Liver (tissue), 9 donors: Measurements from ENCODE around the gene BCAP29. TPM values are rescaled to one million over a fixed set of nuclear protein-coding genes. Genes with fewer than 3 reads are reported as not detected.

Source experiments
- DNase-seq: peaks from one replicate; pipeline ENCODE4 v3.0.0-alpha.2; 2017; ENCODE audit warnings: low spot score
- H3K27ac ChIP-seq, 2 donors: one replicate each; pipeline ENCODE4 v1.7.0; 2013; ENCODE audit warnings: inconsistent platforms in 2 of 2, low read length in 2 of 2, control low read depth in 1 of 2, low read depth in 1 of 2, mild to moderate bottlenecking in 1 of 2
- H3K27me3 ChIP-seq, 4 donors: one replicate each; pipeline versions ENCODE4 v1.6.1 to v1.7.0; 2013; ENCODE audit warnings: low read length in 3 of 4, inconsistent platforms in 1 of 4, mild to moderate bottlenecking in 1 of 4, moderate library complexity in 1 of 4; ENCODE audit not compliant: control insufficient read depth in 4 of 4, insufficient read depth in 4 of 4
- H3K36me3 ChIP-seq, 4 donors: one replicate each; pipeline versions ENCODE4 v1.6.1 to v1.7.0; 2013; ENCODE audit warnings: low read length in 3 of 4, mild to moderate bottlenecking in 3 of 4, low read depth in 1 of 4, moderate library complexity in 1 of 4; ENCODE audit not compliant: control insufficient read depth in 4 of 4, insufficient read depth in 3 of 4
- H3K4me1 ChIP-seq, 4 donors: one replicate each; pipeline versions ENCODE4 v1.6.1 to v1.7.0; 2013; ENCODE audit warnings: low read length in 3 of 4, mild to moderate bottlenecking in 3 of 4, moderate library complexity in 1 of 4; ENCODE audit not compliant: control insufficient read depth in 4 of 4, insufficient read depth in 4 of 4
- H3K4me3 ChIP-seq, 3 donors: one replicate each; pipeline versions ENCODE4 v1.6.1 to v1.7.0; 2013; ENCODE audit warnings: low read length in 3 of 3, control low read depth in 1 of 3, low read depth in 1 of 3, mild to moderate bottlenecking in 1 of 3
- H3K9ac ChIP-seq, 2 donors: one replicate each; pipeline ENCODE4 v1.7.0; 2013; ENCODE audit warnings: low read length in 2 of 2, mild to moderate bottlenecking in 2 of 2, moderate library complexity in 2 of 2, control low read depth in 1 of 2, low read depth in 1 of 2
- H3K9me3 ChIP-seq, 4 donors: one replicate each; pipeline versions ENCODE4 v1.6.1 to v1.7.0; 2013; ENCODE audit warnings: low read length in 3 of 4; ENCODE audit not compliant: control insufficient read depth in 4 of 4
- ATF3 ChIP-seq: IDR thresholded peaks from 2 replicates; pipeline ENCODE4 v1.6.1; 2016; ENCODE audit warnings: antibody characterized with exemption
- CTCF ChIP-seq: fragments of 150-350 bp; IDR thresholded peaks from 2 replicates; pipeline ENCODE4 v1.5.1; 2017; ENCODE audit warnings: improper control_type of control experiment, low read depth, low read length; ENCODE audit not compliant: missing input control
- EGR1 ChIP-seq, 2 donors: IDR thresholded peaks; 2 replicates each; pipeline ENCODE4 v1.6.1; 2016 to 2018; ENCODE audit warnings: antibody characterized with exemption in 2 of 2, low read depth in 2 of 2
- FOXA1 ChIP-seq: IDR thresholded peaks from 2 replicates; pipeline ENCODE4 v1.6.1; 2016; ENCODE audit warnings: antibody characterized with exemption
- FOXA2 ChIP-seq: IDR thresholded peaks from 2 replicates; pipeline ENCODE4 v1.6.1; 2016; ENCODE audit warnings: antibody characterized with exemption
- HNF4A ChIP-seq, 2 donors: conservative IDR thresholded peaks; 2 replicates each; pipeline ENCODE4 v1.6.1; 2016; ENCODE audit warnings: antibody characterized with exemption in 2 of 2, mild to moderate bottlenecking in 2 of 2
- HNF4G ChIP-seq: IDR thresholded peaks from 2 replicates; pipeline ENCODE4 v1.6.1; 2016; ENCODE audit warnings: antibody characterized with exemption
- JUND ChIP-seq, 2 donors: IDR thresholded peaks; 2 replicates each; pipeline ENCODE4 v1.6.1; 2016; ENCODE audit warnings: antibody characterized with exemption in 2 of 2
- MAX ChIP-seq: IDR thresholded peaks from 2 replicates; pipeline ENCODE4 v1.6.1; 2016; ENCODE audit warnings: antibody characterized with exemption
- NR2F2 ChIP-seq: IDR thresholded peaks from 2 replicates; pipeline ENCODE4 v1.6.1; 2016; ENCODE audit warnings: antibody characterized with exemption
- RAD21 ChIP-seq, 2 donors: IDR thresholded peaks; 2 replicates each; pipeline ENCODE4 v1.6.1; 2016; ENCODE audit warnings: antibody characterized with exemption in 2 of 2, mild to moderate bottlenecking in 2 of 2
- REST ChIP-seq: IDR thresholded peaks from 2 replicates; pipeline ENCODE4 v1.6.1; 2016; ENCODE audit warnings: antibody characterized with exemption, mild to moderate bottlenecking
- RXRA ChIP-seq, 2 donors: IDR thresholded peaks; 2 replicates each; pipeline ENCODE4 v1.6.1; 2017 to 2018; ENCODE audit warnings: antibody characterized with exemption in 2 of 2, mild to moderate bottlenecking in 1 of 2
- SP1 ChIP-seq: IDR thresholded peaks from 2 replicates; pipeline ENCODE4 v1.6.1; 2018; ENCODE audit warnings: antibody characterized with exemption, mild to moderate bottlenecking
- TAF1 ChIP-seq: conservative IDR thresholded peaks from 2 replicates; pipeline ENCODE4 v1.6.1; 2016; ENCODE audit warnings: antibody characterized with exemption, mild to moderate bottlenecking
- YY1 ChIP-seq: IDR thresholded peaks from 2 replicates; pipeline ENCODE4 v1.6.1; 2016; ENCODE audit warnings: antibody characterized with exemption, mild to moderate bottlenecking
- WGBS: extraction: QIAGEN DNeasy Blood & Tissue Kit; methylation state at CpG from one replicate; pipeline ENCODE4 v1.1.7; 2013; 5-methylcytosine and 5-hydroxymethylcytosine counted together
- polyA plus RNA-seq, 2 donors: library from polyadenylated mRNA; stranded (reverse) in 1 of 2; unstranded in 1 of 2; fragments of 200-250 nt in 1 of 2; fragments of >200 nt in 1 of 2; fragmentation: Nextera tagmentation in 1 of 2; extraction: Ambion mirVana in 1 of 2; gene quantifications; one replicate each; pipeline versions ENCODE4 v1.2.1 to v1.2.3, GENCODE V29; 2013 to 2015
- total RNA-seq, 2 donors: library from RNA; depleted of rRNA; stranded (reverse); fragments of >200 nt; gene quantifications; one replicate each; pipeline ENCODE4 v1.2.3, GENCODE V29; 2014
- donor health status: healthy.
- donor health status: healthy.
- donor health status: healthy.
- donor health status: healthy.
- donor health status: healthy.

BCAP29 gene
- total and polyA plus RNA-seq, 4 donors = 19.5 to 77.7 (median 36.9) TPM

- WGBS = 85% methylated on average over 2 of the region's 2 CpGs
- Histone ChIP-seq H3K9ac (no peak overlapping the region), H3K4me1 (no peaks in the 10 kb centered on the region), H3K27me3 (no peaks in the 10 kb centered on the region), H3K27ac (no peak overlapping the region), H3K4me3 (no peak overlapping the region), H3K9me3 (no peaks in the 10 kb centered on the region), H3K36me3 (peaks cover 0 to 3% (median 2%) of the 10 kb centered on the region in 4 donors)
- TF ChIP-seq TAF1 = no peak
- TF ChIP-seq HNF4G = no peak
- no peak for DNase-seq
Observed at GRCh38 chr7:107622894-107623293, 42.8 kb downstream of the BCAP29 start.

- Histone ChIP-seq H3K9me3 (no peaks in the 10 kb centered on the region), H3K27me3 (no peaks in the 10 kb centered on the region), H3K9ac (no peak overlapping the region), H3K36me3 (no peaks in the 10 kb centered on the region), H3K27ac (no peak overlapping the region), H3K4me3 (no peak overlapping the region), H3K4me1 (no peaks in the 10 kb centered on the region)
- WGBS = 96% methylated on average over 4 of the region's 4 CpGs
- TF ChIP-seq CTCF (no peak), NR2F2 (no peak), TAF1 (no peak), RAD21 (IDR thresholded peaks at IDR 0.05) (no peak), FOXA2 (no peak), HNF4G (no peak), RXRA (IDR thresholded peaks at IDR 0.05) (no peak), FOXA1 (no peak), YY1 (no peak), HNF4A (conservative IDR thresholded peaks at IDR 0.05) (no peak), MAX (no peak), EGR1 (IDR thresholded peaks at IDR 0.05; ENCODE audit: low read depth in 2 of 2) (no peak), REST (no peak), JUND (IDR thresholded peaks at IDR 0.05) (no peak), ATF3 (no peak), SP1 (no peak)
- DNase-seq = no peak
Observed at GRCh38 chr7:107627002-107627401, 47.0 kb downstream of the BCAP29 start.
